Hematopoietic multipotent progenitor cell treated with erythropoietin and hydrocortisone succinate and interleukin-3 and kit ligand, for 6 days (in vitro differentiated cells): ENCODE measurements around the gene INPP5D.
"Not testable (repeated sequence)": the region's sequence is repeated elsewhere in the genome, so short reads cannot be mapped to it uniquely, and the experiment has no call there.

Source experiments
- DNase-seq: peaks from one replicate; pipeline ENCODE4 v3.0.0-alpha.2; 2015

Gene INPP5D

GRCh38 chr2:233032551-233033320, 27.4 kb upstream of the INPP5D start, which contains the start of gene NEU2:
Gene NEU2 (plus strand): TSS chr2:233032672. CDS start chr2:233032672, 0 bp downstream.
- DNase-seq: no peak

GRCh38 chr2:233033672-233034071, 26.5 kb upstream of the INPP5D start:
- no peak for DNase-seq

- no peak for DNase-seq
These were observed 25.9 kb upstream of the INPP5D start for GRCh38 chr2:233034091-233034882.

GRCh38 chr2:233035426-233036161, 24.5 kb upstream of the INPP5D start:
- no peak for DNase-seq

- DNase-seq: no peak
These were observed 23.8 kb upstream of the INPP5D start for GRCh38 chr2:233036162-233036838.

GRCh38 chr2:233037078-233037477, 23.1 kb upstream of the INPP5D start:
- no peak for DNase-seq

- no peak for DNase-seq
These were observed 20.8 kb upstream of the INPP5D start for GRCh38 chr2:233039212-233039845.

GRCh38 chr2:233039846-233040530, 20.2 kb upstream of the INPP5D start:
- DNase-seq: no peak

GRCh38 chr2:233040571-233040970, 19.6 kb upstream of the INPP5D start:
- DNase-seq: no peak

GRCh38 chr2:233041722-233042323, 18.3 kb upstream of the INPP5D start:
- DNase-seq: no peak

GRCh38 chr2:233042549-233042948, 17.6 kb upstream of the INPP5D start:
- DNase-seq: no peak

GRCh38 chr2:233044974-233045605, 15.1 kb upstream of the INPP5D start:
- no peak for DNase-seq

- no peak for DNase-seq
These were observed 12.9 kb upstream of the INPP5D start for GRCh38 chr2:233047206-233047605.

- no peak for DNase-seq
These were observed 12.5 kb upstream of the INPP5D start for GRCh38 chr2:233047667-233048066.

GRCh38 chr2:233048569-233049193, 11.5 kb upstream of the INPP5D start:
- no peak for DNase-seq

- no peak for DNase-seq
These were observed 10.9 kb upstream of the INPP5D start for GRCh38 chr2:233049194-233049761.

- DNase-seq: no peak
These were observed 8.6 kb upstream of the INPP5D start for GRCh38 chr2:233051241-233052149.

GRCh38 chr2:233052517-233052916, 7.6 kb upstream of the INPP5D start:
- DNase-seq: not testable (repeated sequence)
